Upper lobe of left lung (tissue), 6 donors: Measurements from ENCODE around the gene VPS35L. TPM values are rescaled to one million over a fixed set of nuclear protein-coding genes. Genes with fewer than 3 reads are reported as not detected.
A peak's percentile ranks its signal among the peaks of the same experiment; 100 is the strongest.

Experiments used
- ATAC-seq, 2 donors: fragments of 200-7000 bp; cut with Tn5 transposase; one replicate each; pipeline ENCODE4 v1.9.1; 2022; ENCODE audit warnings: mild to moderate bottlenecking in 2 of 2, moderate library complexity in 2 of 2; ENCODE audit not compliant: low FRiP score in 2 of 2
- DNase-seq, 2 donors: peaks; one replicate each; pipeline ENCODE4 v3.0.0-alpha.2; 2019 to 2020
- H3K27ac ChIP-seq, 4 donors: fragments of 200-600 bp; sonication (generic); one replicate each; pipeline ENCODE4 v1.5.1; 2016 to 2019
- H3K27me3 ChIP-seq, 4 donors: fragments of 200-600 bp; sonication (generic); one replicate each; pipeline ENCODE4 v1.5.1; 2017 to 2019
- H3K36me3 ChIP-seq, 4 donors: fragments of 200-600 bp; sonication (generic); one replicate each; pipeline ENCODE4 v1.5.1; 2016 to 2019
- H3K4me1 ChIP-seq, 4 donors: fragments of 200-600 bp; sonication (generic); one replicate each; pipeline ENCODE4 v1.5.1; 2018 to 2019
- H3K4me3 ChIP-seq, 4 donors: fragments of 200-600 bp; sonication (generic); one replicate each; pipeline ENCODE4 v1.5.1; 2017 to 2019; ENCODE audit warnings: mild to moderate bottlenecking in 2 of 4, moderate library complexity in 1 of 4
- H3K9me3 ChIP-seq, 4 donors: fragments of 200-600 bp; sonication (generic); one replicate each; pipeline ENCODE4 v1.5.1; 2018 to 2019
- CTCF ChIP-seq, 6 experiments: fragments of 450-650 bp in 4 of 6; fragments of 200-600 bp in 2 of 6; sonication (generic) in 2 of 6; IDR thresholded peaks; one replicate each; pipeline ENCODE4 v1.5.1; 2016 to 2019; ENCODE audit warnings: antibody characterized with exemption in 6 of 6
- EP300 ChIP-seq, 4 donors: sonication (generic); formaldehyde crosslinking; IDR thresholded peaks; one replicate each; pipeline ENCODE4 v1.5.1; 2017; ENCODE audit warnings: antibody characterized with exemption in 4 of 4, control low read depth in 2 of 4
- POLR2A ChIP-seq, 4 donors: fragments of 450-650 bp; IDR thresholded peaks; one replicate each; pipeline ENCODE4 v1.5.1; 2016 to 2017; ENCODE audit warnings: antibody characterized with exemption in 4 of 4, mild to moderate bottlenecking in 2 of 4
- POLR2AphosphoS5 ChIP-seq, 2 donors: sonication (generic); formaldehyde crosslinking; IDR thresholded peaks; one replicate each; pipeline ENCODE4 v1.5.1; 2017; ENCODE audit warnings: antibody characterized with exemption in 2 of 2
- WGBS, 2 donors: methylation state at CpG; one replicate each; pipeline ENCODE4 v1.1.5; 2017 to 2018; 5-methylcytosine and 5-hydroxymethylcytosine counted together
- total RNA-seq, 6 donors: library from RNA; depleted of rRNA in 4 of 6; stranded (reverse); fragments of >200 nt in 4 of 6; gene quantifications; one replicate each; pipeline versions ENCODE4 v1.1.0 to v1.2.1, GENCODE V29; 2016 to 2021
- donor health status: DM: no; HTN: no; CAD: no; lungs with moderate emphysema.
- donor health status: DM: no; HTN: yes; CAD: no; lungs with severe emphysema.

The VPS35L gene
- total RNA-seq, 6 donors from 2014 or later: 39.8 to 52.9 (median 45.2) TPM

GRCh38 chr16:19706846-19707245 is 151.3 kb downstream of the VPS35L start:
- no peak for ATAC-seq
- Histone ChIP-seq H3K27ac (no peak overlapping the region), H3K4me1 (peaks cover 17 to 34% (median 21%) of the 10 kb centered on the region in 4 donors), H3K27me3 (no peaks in the 10 kb centered on the region), H3K4me3 (no peak overlapping the region), H3K36me3 (peaks cover 0 to 68% (median 16%) of the 10 kb centered on the region in 4 donors), H3K9me3 (no peaks in the 10 kb centered on the region)
- WGBS, 2 donors: 95 to 98% methylated on average over 14 to 15 of the region's 15 CpGs
- no peak for DNase-seq
- no peak for TF ChIP-seq CTCF (IDR thresholded peaks at IDR 0.05)
- TF ChIP-seq POLR2A (IDR thresholded peaks at IDR 0.05): no peak
- TF ChIP-seq POLR2AphosphoS5 (IDR thresholded peaks at IDR 0.05): no peak
- TF ChIP-seq EP300 (IDR thresholded peaks at IDR 0.05): no peak

GRCh38 chr16:19707569-19708295 is 152.2 kb downstream of the VPS35L start:
- Histone ChIP-seq H3K4me1 (peaks cover 17 to 34% (median 21%) of the 10 kb centered on the region in 4 donors), H3K9me3 (no peaks in the 10 kb centered on the region), H3K36me3 (peaks cover 0 to 68% (median 18%) of the 10 kb centered on the region in 4 donors), H3K27ac (no peak overlapping the region), H3K27me3 (no peaks in the 10 kb centered on the region), H3K4me3 (no peak overlapping the region)
- TF ChIP-seq CTCF (IDR thresholded peaks at IDR 0.05) (no peak), POLR2AphosphoS5 (IDR thresholded peaks at IDR 0.05) (no peak), POLR2A (IDR thresholded peaks at IDR 0.05) (no peak), EP300 (IDR thresholded peaks at IDR 0.05) (no peak)
- ATAC-seq (no peak), DNase-seq (no peak)
- WGBS, 2 donors: 86 to 93% methylated on average over 22 of the region's 22 CpGs

- Histone ChIP-seq H3K36me3 (peaks cover 0 to 76% (median 19%) of the 10 kb centered on the region in 4 donors), H3K27me3 (no peaks in the 10 kb centered on the region), H3K27ac (no peak overlapping the region), H3K4me1 (peaks cover 13 to 34% (median 20%) of the 10 kb centered on the region in 4 donors), H3K4me3 (no peak overlapping the region), H3K9me3 (no peaks in the 10 kb centered on the region)
- DNase-seq (no peak), ATAC-seq (no peak)
- TF ChIP-seq POLR2AphosphoS5 (IDR thresholded peaks at IDR 0.05) (no peak), EP300 (IDR thresholded peaks at IDR 0.05) (no peak), CTCF (IDR thresholded peaks at IDR 0.05) (no peak), POLR2A (IDR thresholded peaks at IDR 0.05) (no peak)
- 91 to 96% methylated on average over 10 to 15 of the region's 18 CpGs for WGBS, 2 donors
Measured at GRCh38 chr16:19708296-19709205, 153.0 kb downstream of the VPS35L start.

GRCh38 chr16:19709381-19710136 is 154.1 kb downstream of the VPS35L start:
- Histone ChIP-seq H3K27ac (peak overlapping the region in 3 of 4 donors; percentile 38 to 63 (median 44)), H3K27me3 (no peaks in the 10 kb centered on the region), H3K4me1 (peaks cover 7 to 24% (median 10%) of the 10 kb centered on the region in 4 donors), H3K36me3 (peaks cover 0 to 83% (median 26%) of the 10 kb centered on the region in 4 donors), H3K9me3 (no peaks in the 10 kb centered on the region), H3K4me3 (no peak overlapping the region)
- ATAC-seq (no peak), DNase-seq (no peak)
- 92 to 94% methylated on average over 22 of the region's 22 CpGs for WGBS, 2 donors
- TF ChIP-seq POLR2A (IDR thresholded peaks at IDR 0.05): no peak
- TF ChIP-seq POLR2AphosphoS5 (IDR thresholded peaks at IDR 0.05): no peak
- TF ChIP-seq CTCF (IDR thresholded peaks at IDR 0.05): no peak
- no peak for TF ChIP-seq EP300 (IDR thresholded peaks at IDR 0.05)
